H9 (cell line): ENCODE measurements around the gene POC5. TPM values are rescaled to one million over a fixed set of nuclear protein-coding genes. Genes with fewer than 3 reads are reported as not detected.

ENCODE experiments used
- DNase-seq: peaks from one replicate; pipeline ENCODE4 v3.0.0-alpha.2; 2017
- H2AFZ ChIP-seq: one replicate; pipeline ENCODE4 v1.6.1; 2013; ENCODE audit warnings: mild to moderate bottlenecking, low read length, control low read depth, moderate library complexity
- H2AK5ac ChIP-seq: 2 replicates; pipeline ENCODE4 v1.6.1; 2013; ENCODE audit warnings: low read length, control low read depth, mixed read lengths; ENCODE audit not compliant: insufficient read length
- H2BK120ac ChIP-seq: one replicate; pipeline ENCODE4 v1.6.1; 2013; ENCODE audit warnings: low read depth, mild to moderate bottlenecking, low read length, control low read depth, inconsistent platforms; ENCODE audit not compliant: poor library complexity, severe bottlenecking
- H2BK12ac ChIP-seq: 2 replicates; pipeline ENCODE4 v1.6.1; 2013; ENCODE audit warnings: low read length, control low read depth, mixed read lengths, low read depth; ENCODE audit not compliant: insufficient read length
- H2BK15ac ChIP-seq: 2 replicates; pipeline ENCODE4 v1.6.1; 2013; ENCODE audit warnings: low read depth, low read length, control low read depth
- H2BK20ac ChIP-seq: one replicate; pipeline ENCODE4 v1.6.1; 2013; ENCODE audit warnings: low read depth, mild to moderate bottlenecking, low read length, control low read depth, inconsistent platforms; ENCODE audit not compliant: poor library complexity, severe bottlenecking
- H2BK5ac ChIP-seq: 2 replicates; pipeline ENCODE4 v1.6.1; 2013; ENCODE audit warnings: low read length, control low read depth, mixed read lengths; ENCODE audit not compliant: insufficient read length
- H3K14ac ChIP-seq: 2 replicates; pipeline ENCODE4 v1.6.1; 2013; ENCODE audit warnings: low read length, control low read depth; ENCODE audit not compliant: insufficient read depth
- H3K18ac ChIP-seq: 2 replicates; pipeline ENCODE4 v1.6.1; 2013; ENCODE audit warnings: low read depth, mild to moderate bottlenecking, mixed read lengths, low read length, control low read depth; ENCODE audit not compliant: insufficient read length
- H3K23ac ChIP-seq: 2 replicates; pipeline ENCODE4 v1.6.1; 2013; ENCODE audit warnings: low read length, control low read depth, mixed read lengths, low read depth; ENCODE audit not compliant: insufficient read length
- H3K23me2 ChIP-seq: 2 replicates; pipeline ENCODE4 v1.6.1; 2013; ENCODE audit warnings: low read depth, mild to moderate bottlenecking, mixed read lengths, low read length, control low read depth; ENCODE audit not compliant: insufficient read length, poor library complexity, severe bottlenecking
- H3K27ac ChIP-seq: 2 replicates; pipeline ENCODE4 v1.5.1; 2013; ENCODE audit warnings: low read length, control low read depth, mixed read lengths, low read depth; ENCODE audit not compliant: insufficient read length
- H3K27me3 ChIP-seq: 2 replicates; pipeline ENCODE4 v1.6.1; 2013; ENCODE audit warnings: low read length, control low read depth, inconsistent platforms; ENCODE audit not compliant: insufficient read depth
- H3K4ac ChIP-seq: 2 replicates; pipeline ENCODE4 v1.6.1; 2013; ENCODE audit warnings: low read depth, mild to moderate bottlenecking, control low read depth, inconsistent platforms, low read length, moderate library complexity
- H3K4me1 ChIP-seq: 2 replicates; pipeline ENCODE4 v1.6.1; 2013; ENCODE audit warnings: low read length, control low read depth, inconsistent platforms; ENCODE audit not compliant: insufficient read depth
- H3K4me2 ChIP-seq: 2 replicates; pipeline ENCODE4 v1.6.1; 2013; ENCODE audit warnings: low read length, control low read depth, mixed read lengths; ENCODE audit not compliant: insufficient read length, insufficient read depth
- H3K56ac ChIP-seq: 2 replicates; pipeline ENCODE4 v1.6.1; 2013; ENCODE audit warnings: low read depth, mild to moderate bottlenecking, mixed read lengths, low read length, control low read depth; ENCODE audit not compliant: insufficient read length
- H3K79me1 ChIP-seq: 2 replicates; pipeline ENCODE4 v1.6.1; 2013; ENCODE audit warnings: low read depth, mild to moderate bottlenecking, moderate library complexity, low read length, control low read depth, inconsistent platforms; ENCODE audit not compliant: insufficient read depth, poor library complexity, severe bottlenecking
- H3K79me2 ChIP-seq: 2 replicates; pipeline ENCODE4 v1.6.1; 2013; ENCODE audit warnings: low read length, control low read depth, inconsistent platforms; ENCODE audit not compliant: insufficient read depth
- H3K9ac ChIP-seq: 2 replicates; pipeline ENCODE4 v1.6.1; 2013; ENCODE audit warnings: low read length, control low read depth, mixed read lengths; ENCODE audit not compliant: insufficient read length; ENCODE audit errors: extremely low read depth
- H3K9me3 ChIP-seq: one replicate; pipeline ENCODE4 v1.6.1; 2013; ENCODE audit warnings: low read depth, low read length, inconsistent platforms; ENCODE audit not compliant: control insufficient read depth
- H3T11ph ChIP-seq: one replicate; pipeline ENCODE4 v1.6.1; 2013; ENCODE audit warnings: mild to moderate bottlenecking, low read length, control low read depth, inconsistent platforms
- H4K20me1 ChIP-seq: one replicate; pipeline ENCODE4 v1.6.1; 2013; ENCODE audit not compliant: control insufficient read depth, insufficient read length, insufficient read depth
- H4K5ac ChIP-seq: 2 replicates; pipeline ENCODE4 v1.6.1; 2013; ENCODE audit warnings: low read depth, mild to moderate bottlenecking, mixed read lengths, low read length, control low read depth; ENCODE audit not compliant: insufficient read length
- H4K8ac ChIP-seq: replicated peaks from 2 replicates; pipeline ENCODE4 v1.6.1; 2013; ENCODE audit warnings: low read length, control low read depth, mixed read lengths, low read depth; ENCODE audit not compliant: insufficient read length
- H4K91ac ChIP-seq: 2 replicates; pipeline ENCODE4 v1.6.1; 2013; ENCODE audit warnings: low read depth, mild to moderate bottlenecking, moderate library complexity, mixed read lengths, low read length, control low read depth; ENCODE audit not compliant: insufficient read length
- H3K27ac Mint-ChIP-seq, 3 experiments: 2 replicates in 2 of 3; 3 replicates in 1 of 3; pipeline ENCODE4 v1.8.0; 2020 to 2021; ENCODE audit warnings: mixed read lengths in 3 of 3, mild to moderate bottlenecking in 1 of 3, moderate library complexity in 1 of 3
- H3K27me3 Mint-ChIP-seq: 2 replicates; pipeline ENCODE4 v1.8.0; 2021; ENCODE audit warnings: low read depth, mild to moderate bottlenecking, moderate library complexity, mixed read lengths
- H3K36me3 Mint-ChIP-seq, 3 experiments: 2 replicates in 2 of 3; 3 replicates in 1 of 3; pipeline ENCODE4 v1.8.0; 2020 to 2021; ENCODE audit warnings: low read depth in 3 of 3, mixed read lengths in 3 of 3; ENCODE audit not compliant: insufficient read depth in 1 of 3
- H3K4me1 Mint-ChIP-seq, 2 experiments: 2 replicates each; pipeline ENCODE4 v1.8.0; 2020; ENCODE audit warnings: mixed read lengths in 2 of 2
- H3K4me3 Mint-ChIP-seq, 2 experiments: 2 replicates in 1 of 2; 3 replicates in 1 of 2; pipeline ENCODE4 v1.8.0; 2020 to 2021; ENCODE audit warnings: mild to moderate bottlenecking in 2 of 2, mixed read lengths in 2 of 2, moderate library complexity in 1 of 2
- H3K9me3 Mint-ChIP-seq, 2 experiments: 2 replicates in 1 of 2; 3 replicates in 1 of 2; pipeline ENCODE4 v1.8.0; 2020; ENCODE audit warnings: mild to moderate bottlenecking in 2 of 2, mixed read lengths in 2 of 2, moderate library complexity in 1 of 2
- WGBS: extraction: QIAGEN DNeasy Blood & Tissue Kit; methylation state at CpG from one replicate; pipeline ENCODE4 v1.1.7; 2013; ENCODE audit warnings: missing lambda C conversion rate, low lambda C conversion rate, mixed read lengths; ENCODE audit not compliant: insufficient read length; ENCODE audit errors: extremely low coverage; 5-methylcytosine and 5-hydroxymethylcytosine counted together
- total RNA-seq: library from RNA; stranded (reverse); gene quantifications from 2 replicates; pipeline ENCODE4 v1.2.1, GENCODE V29; 2021
- TF ChIP-seq, protein P1 (sequence below): fragments of 200-600 bp; sonication (generic); conservative IDR thresholded peaks from 3 replicates; pipeline ENCODE4 v1.8.0; 2021; ENCODE audit warnings: antibody characterized with exemption, mild to moderate bottlenecking

Gene POC5
- total RNA-seq, 1 experiment from 2014 or later, result 12.2 TPM

DNA sequence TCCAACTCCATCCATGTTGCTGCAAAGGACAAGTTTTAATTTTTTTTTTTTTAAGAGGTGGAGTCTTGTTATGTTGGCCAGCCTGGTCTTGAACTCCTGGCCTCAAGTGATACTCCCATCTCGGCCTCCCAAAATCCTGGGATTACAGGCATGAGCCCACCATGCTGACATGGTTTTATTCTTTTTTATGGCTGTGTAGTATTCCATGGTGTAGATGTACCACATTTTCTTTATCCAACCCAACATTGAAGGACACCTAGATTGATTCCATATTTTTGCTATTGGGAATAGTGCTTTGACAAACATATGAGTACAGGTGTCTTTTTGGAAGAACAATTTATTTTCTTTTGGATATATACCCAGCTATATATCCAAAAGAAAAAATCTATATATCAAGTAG is 6.1 kb upstream of the POC5 start:
- no CpG with 5 or more reads among the region's 1 CpG for WGBS

More for the DNA sequence above, 6.1 kb upstream of the POC5 start:
- no peak overlapping the region for H2BK5ac ChIP-seq
- H3K9me3 Mint-ChIP-seq, result no peaks in the 10 kb centered on the region
- H3K4me1 ChIP-seq, result no peaks in the 10 kb centered on the region
- H4K8ac ChIP-seq, result no peak overlapping the region
- no peak overlapping the region for H4K5ac ChIP-seq
- no peak overlapping the region for H4K91ac ChIP-seq
- H3K9me3 ChIP-seq, result no peaks in the 10 kb centered on the region
- TF ChIP-seq, protein P1, sequence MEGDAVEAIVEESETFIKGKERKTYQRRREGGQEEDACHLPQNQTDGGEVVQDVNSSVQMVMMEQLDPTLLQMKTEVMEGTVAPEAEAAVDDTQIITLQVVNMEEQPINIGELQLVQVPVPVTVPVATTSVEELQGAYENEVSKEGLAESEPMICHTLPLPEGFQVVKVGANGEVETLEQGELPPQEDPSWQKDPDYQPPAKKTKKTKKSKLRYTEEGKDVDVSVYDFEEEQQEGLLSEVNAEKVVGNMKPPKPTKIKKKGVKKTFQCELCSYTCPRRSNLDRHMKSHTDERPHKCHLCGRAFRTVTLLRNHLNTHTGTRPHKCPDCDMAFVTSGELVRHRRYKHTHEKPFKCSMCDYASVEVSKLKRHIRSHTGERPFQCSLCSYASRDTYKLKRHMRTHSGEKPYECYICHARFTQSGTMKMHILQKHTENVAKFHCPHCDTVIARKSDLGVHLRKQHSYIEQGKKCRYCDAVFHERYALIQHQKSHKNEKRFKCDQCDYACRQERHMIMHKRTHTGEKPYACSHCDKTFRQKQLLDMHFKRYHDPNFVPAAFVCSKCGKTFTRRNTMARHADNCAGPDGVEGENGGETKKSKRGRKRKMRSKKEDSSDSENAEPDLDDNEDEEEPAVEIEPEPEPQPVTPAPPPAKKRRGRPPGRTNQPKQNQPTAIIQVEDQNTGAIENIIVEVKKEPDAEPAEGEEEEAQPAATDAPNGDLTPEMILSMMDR, result no peak
- H4K20me1 ChIP-seq, result no peaks in the 10 kb centered on the region
- no peak overlapping the region for H3K4ac ChIP-seq
- H3K27ac ChIP-seq, result no peak overlapping the region
- no peak overlapping the region for H3K9ac ChIP-seq
- no peak overlapping the region for H3T11ph ChIP-seq
- no peaks in the 10 kb centered on the region; the same call in 1 of the 2 replicates for H3K27me3 Mint-ChIP-seq
- no peaks in the 10 kb centered on the region for H3K36me3 Mint-ChIP-seq
- H2BK20ac ChIP-seq, result no peak overlapping the region
- H3K79me1 ChIP-seq, result no peaks in the 10 kb centered on the region
- H3K4me2 ChIP-seq, result no peak overlapping the region
- DNase-seq, result no peak
- peaks cover 8 to 10% of the 10 kb centered on the region in 2 experiments for H3K4me1 Mint-ChIP-seq
- no peaks in the 10 kb centered on the region for H3K79me2 ChIP-seq
- no peaks in the 10 kb centered on the region for H3K23me2 ChIP-seq
- H3K27ac Mint-ChIP-seq, result no peak overlapping the region
- no peak overlapping the region for H3K4me3 Mint-ChIP-seq
- no peak overlapping the region for H3K18ac ChIP-seq
- no peak overlapping the region for H3K56ac ChIP-seq
- H3K27me3 ChIP-seq, result no peaks in the 10 kb centered on the region
- no peak overlapping the region for H2AK5ac ChIP-seq
- H2BK12ac ChIP-seq, result no peak overlapping the region
- H3K14ac ChIP-seq, result no peak overlapping the region
- H2AFZ ChIP-seq, result no peak overlapping the region
- H3K23ac ChIP-seq, result no peak overlapping the region
- H2BK120ac ChIP-seq, result no peak overlapping the region
- no peak overlapping the region for H2BK15ac ChIP-seq
